Daoy (cell line): ENCODE results near the gene CEP97. TPM values are rescaled to one million over a fixed set of nuclear protein-coding genes. Genes with fewer than 3 reads are reported as not detected.
A peak's percentile ranks its signal among the peaks of the same experiment; 100 is the strongest.
"Not testable (repeated sequence)": the region's sequence is repeated elsewhere in the genome, so short reads cannot be mapped to it uniquely, and the experiment has no call there.

Experiments used
- DNase-seq: peaks from one replicate; pipeline ENCODE4 v3.0.0-alpha.2; 2015; ENCODE audit warnings: low read depth
- total RNA-seq: library from RNA; depleted of rRNA; stranded (reverse); fragments of >200 nt; shearing (Covaris generic); gene quantifications from 2 replicates; pipeline ENCODE4 v1.2.3, GENCODE V29; 2014

The CEP97 gene
- total RNA-seq, 1 experiment from 2014 or later: 17.3 TPM

GRCh38 chr3:101762041-101762646, 37.7 kb downstream of the CEP97 start:
- no peak for DNase-seq

- DNase-seq: not testable (repeated sequence)
These were observed 53.4 kb downstream of the CEP97 start for GRCh38 chr3:101777745-101778281.

GRCh38 chr3:101778385-101779046, 54.1 kb downstream of the CEP97 start:
- no peak for DNase-seq

GRCh38 chr3:101779047-101779821, 54.8 kb downstream of the CEP97 start, which contains the start of gene NXPE3:
Gene NXPE3 (plus strand): TSS chr3:101779211. CDS start chr3:101785597, 6,386 bp downstream.
- peak; percentile 91 for DNase-seq

GRCh38 chr3:101779822-101780381, 55.5 kb downstream of the CEP97 start:
- no peak for DNase-seq

- DNase-seq: peak; percentile 78
These were observed 56.2 kb downstream of the CEP97 start for GRCh38 chr3:101780661-101781060.

GRCh38 chr3:101781166-101781565, 56.8 kb downstream of the CEP97 start:
- no peak for DNase-seq

GRCh38 chr3:101784855-101785613, 60.6 kb downstream of the CEP97 start:
- no peak for DNase-seq

GRCh38 chr3:101791778-101792177, 67.4 kb downstream of the CEP97 start:
- no peak for DNase-seq

- peak; percentile 18 for DNase-seq
These were observed 71.8 kb downstream of the CEP97 start for GRCh38 chr3:101796077-101796680.

GRCh38 chr3:101801174-101801573, 76.8 kb downstream of the CEP97 start:
- no peak for DNase-seq

- no peak for DNase-seq
These were observed 77.8 kb downstream of the CEP97 start for GRCh38 chr3:101802179-101802578.

- DNase-seq: peak; percentile 57
These were observed 78.9 kb downstream of the CEP97 start for GRCh38 chr3:101803173-101803782.

- no peak for DNase-seq
These were observed 79.5 kb downstream of the CEP97 start for GRCh38 chr3:101803939-101804338.

GRCh38 chr3:101806491-101806890, 82.1 kb downstream of the CEP97 start:
- no peak for DNase-seq

- no peak for DNase-seq
These were observed 83.5 kb downstream of the CEP97 start for GRCh38 chr3:101807888-101808287.

GRCh38 chr3:101809178-101810021, 85.0 kb downstream of the CEP97 start:
- DNase-seq: peak; percentile 43

GRCh38 chr3:101810022-101810418, 85.6 kb downstream of the CEP97 start:
- no peak for DNase-seq

GRCh38 chr3:101811875-101812274, 87.5 kb downstream of the CEP97 start:
- no peak for DNase-seq

- no peak for DNase-seq
These were observed 88.5 kb downstream of the CEP97 start for GRCh38 chr3:101812895-101813294.
